HL-60 (cell line): ENCODE results near the gene WRAP53.

Source experiments
- DNase-seq, 2 experiments: peaks; one replicate each; pipeline ENCODE4 v3.0.0-alpha.2; 2010 to 2020; ENCODE audit warnings: low read depth in 1 of 2, low spot score in 1 of 2
- H3K27ac ChIP-seq: fragments of 250-450 bp; sonication (Bioruptor Pico); replicated peaks from 2 replicates; pipeline ENCODE4 v1.5.1; 2020; ENCODE audit warnings: mild to moderate bottlenecking, moderate library complexity
- H3K27me3 ChIP-seq: fragments of 250-450 bp; sonication (Bioruptor Pico); 2 replicates; pipeline ENCODE4 v1.5.1; 2021; ENCODE audit warnings: mild to moderate bottlenecking, moderate library complexity; ENCODE audit not compliant: insufficient read depth, poor library complexity, severe bottlenecking
- H3K4me3 ChIP-seq: replicated peaks from 2 replicates; pipeline ENCODE4 v1.5.1; 2011; ENCODE audit warnings: mild to moderate bottlenecking, control low read depth, low read length; ENCODE audit not compliant: insufficient read depth
- CTCF ChIP-seq: IDR thresholded peaks from one replicate; pipeline ENCODE4 v1.5.1; 2011; ENCODE audit warnings: low read length, control low read depth, inconsistent platforms; ENCODE audit not compliant: insufficient read depth
- GABPA ChIP-seq: IDR thresholded peaks from 2 replicates; pipeline ENCODE4 v1.6.1; 2012; ENCODE audit warnings: low read depth
- POLR2AphosphoS5 ChIP-seq: IDR thresholded peaks from 2 replicates; pipeline ENCODE4 v1.6.1; 2012; ENCODE audit warnings: low read depth
- REST ChIP-seq: IDR thresholded peaks from 2 replicates; pipeline ENCODE4 v1.6.1; 2012; ENCODE audit warnings: low read depth; ENCODE audit not compliant: insufficient replicate concordance
- SPI1 ChIP-seq: IDR thresholded peaks from 2 replicates; pipeline ENCODE4 v1.6.1; 2012; ENCODE audit warnings: low read depth, mild to moderate bottlenecking, borderline replicate concordance

WRAP53 gene

DNA sequence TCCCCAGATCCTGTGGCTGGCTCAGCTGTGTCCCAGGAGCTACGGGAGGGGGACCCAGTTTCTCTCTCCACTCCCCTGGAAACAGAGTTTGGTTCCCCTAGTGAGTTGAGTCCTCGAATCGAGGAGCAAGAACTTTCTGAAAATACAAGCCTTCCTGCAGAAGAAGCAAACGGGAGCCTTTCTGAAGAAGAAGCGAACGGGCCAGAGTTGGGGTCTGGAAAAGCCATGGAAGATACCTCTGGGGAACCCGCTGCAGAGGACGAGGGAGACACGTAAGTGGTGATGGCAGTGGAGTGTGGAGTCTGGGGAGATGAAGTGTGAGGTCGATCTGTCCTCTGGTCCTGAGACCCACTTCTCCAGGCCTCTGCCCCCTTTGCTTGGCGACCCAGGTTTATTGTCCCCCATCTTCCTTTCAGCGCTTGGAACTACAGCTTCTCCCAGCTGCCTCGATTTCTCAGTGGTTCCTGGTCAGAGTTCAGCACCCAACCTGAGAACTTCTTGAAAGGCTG lies 585 bp downstream of the WRAP53 start:
- H3K27ac ChIP-seq, result no peak overlapping the region
- no peaks in the 10 kb centered on the region for H3K27me3 ChIP-seq
- TF ChIP-seq POLR2AphosphoS5 (no peak), CTCF (no peak), GABPA (no peak), SPI1 (no peak), REST (no peak)
- peak overlapping the region; percentile 58 for H3K4me3 ChIP-seq
- DNase-seq, result no peak

GRCh38 chr17:7695586-7695985 lies 7.3 kb downstream of the WRAP53 start:
- Histone ChIP-seq H3K27me3 (no peaks in the 10 kb centered on the region), H3K27ac (no peak overlapping the region), H3K4me3 (no peak overlapping the region)
- no peak for DNase-seq
- TF ChIP-seq POLR2AphosphoS5 (no peak), REST (no peak), GABPA (no peak), CTCF (no peak)

GRCh38 chr17:7697828-7698588 lies 9.7 kb downstream of the WRAP53 start:
- DNase-seq, result no peak
- Histone ChIP-seq H3K27me3 (no peaks in the 10 kb centered on the region), H3K27ac (no peak overlapping the region), H3K4me3 (no peak overlapping the region)
- no peak for TF ChIP-seq SPI1
- no peak for TF ChIP-seq POLR2AphosphoS5
- no peak for TF ChIP-seq REST
- TF ChIP-seq GABPA, result no peak
- TF ChIP-seq CTCF, result no peak
